Measurements from ENCODE around the gene HS2ST1.
A peak's percentile ranks its signal among the peaks of the same experiment; 100 is the strongest.
"Not testable (repeated sequence)": the region's sequence is repeated elsewhere in the genome, so short reads cannot be mapped to it uniquely, and the experiment has no call there.

Gene HS2ST1

GRCh38 chr1:86914601-86914997, at the start of gene HS2ST1:
Gene HS2ST1 (plus strand): TSS chr1:86914635.
- no peak for DNase-seq

GRCh38 chr1:86865973-86866637, 48.3 kb upstream of the HS2ST1 start:
- DNase-seq, result peak in 1 of 2 donors; percentile 15

- no peak for DNase-seq
Observed at GRCh38 chr1:86866665-86867064, 47.8 kb upstream of the HS2ST1 start.

- not testable (repeated sequence) for DNase-seq
Observed at GRCh38 chr1:86867278-86867677, 47.2 kb upstream of the HS2ST1 start.

- no peak for DNase-seq
Observed at GRCh38 chr1:86868477-86868876, 46.0 kb upstream of the HS2ST1 start.

- DNase-seq, result no peak
Observed at GRCh38 chr1:86871001-86871400, 43.4 kb upstream of the HS2ST1 start.

- no peak for DNase-seq
Observed at GRCh38 chr1:86872086-86872485, 42.3 kb upstream of the HS2ST1 start.

- no peak for DNase-seq
Observed at GRCh38 chr1:86875722-86876121, 38.7 kb upstream of the HS2ST1 start.

GRCh38 chr1:86887479-86888162, 26.8 kb upstream of the HS2ST1 start:
- DNase-seq, result no peak

GRCh38 chr1:86888327-86888726, 26.1 kb upstream of the HS2ST1 start:
- DNase-seq, result no peak

GRCh38 chr1:86899401-86899800, 15.0 kb upstream of the HS2ST1 start:
- DNase-seq, result not testable (repeated sequence)

- DNase-seq, result no peak
Observed at GRCh38 chr1:86905875-86906274, 8.6 kb upstream of the HS2ST1 start.

GRCh38 chr1:86906419-86906818, 8.0 kb upstream of the HS2ST1 start:
- DNase-seq, result no peak

- no peak for DNase-seq
Observed at GRCh38 chr1:86912281-86912900, 2.0 kb upstream of the HS2ST1 start.

- peak; percentile 8 to 41 for DNase-seq
Observed at GRCh38 chr1:86913399-86913895, 988 bp upstream of the HS2ST1 start.

GRCh38 chr1:86913896-86914600, 387 bp upstream of the HS2ST1 start, which contains the start of gene SELENOF:
Gene SELENOF (minus strand): TSS chr1:86914126. CDS start chr1:86914111, 15 bp downstream.
- DNase-seq, result peak; percentile 100

GRCh38 chr1:86914998-86915736, 732 bp downstream of the HS2ST1 start:
- peak; percentile 18 to 51 for DNase-seq

GRCh38 chr1:86915737-86916235, 1.4 kb downstream of the HS2ST1 start:
- DNase-seq, result no peak

GRCh38 chr1:86916752-86917151, 2.3 kb downstream of the HS2ST1 start:
- no peak for DNase-seq

GRCh38 chr1:86922445-86922844, 8.0 kb downstream of the HS2ST1 start:
- DNase-seq, result no peak

GRCh38 chr1:86924324-86924960, 10.0 kb downstream of the HS2ST1 start:
- no peak for DNase-seq

- DNase-seq, result no peak
Observed at GRCh38 chr1:86925742-86926141, 11.3 kb downstream of the HS2ST1 start.

Data from CD4-positive, alpha-beta T cell treated with Interferon alpha-2 for 1 hour (primary cell).